GM19035 (cell line): ENCODE results near the gene POU2F3.

Experiments
- ATAC-seq: cut with Tn5 transposase; IDR thresholded peaks from one replicate; pipeline ENCODE4 v1.9.1; 2021; ENCODE audit not compliant: unreplicated experiment

POU2F3 gene

GRCh38 chr11:120226242-120226641, 13.7 kb upstream of the POU2F3 start:
- ATAC-seq = no peak

- ATAC-seq = no peak
Measured at GRCh38 chr11:120226714-120227113, 13.2 kb upstream of the POU2F3 start.

GRCh38 chr11:120227228-120227852, 12.6 kb upstream of the POU2F3 start:
- ATAC-seq = no peak

GRCh38 chr11:120228794-120229384, 11.1 kb upstream of the POU2F3 start:
- no peak for ATAC-seq

GRCh38 chr11:120229451-120230424, 10.2 kb upstream of the POU2F3 start:
- no peak for ATAC-seq

GRCh38 chr11:120230433-120231071, 9.4 kb upstream of the POU2F3 start:
- ATAC-seq = no peak

- no peak for ATAC-seq
Measured at GRCh38 chr11:120231963-120232362, 8.0 kb upstream of the POU2F3 start.

- ATAC-seq = no peak
Measured at GRCh38 chr11:120233207-120233803, 6.6 kb upstream of the POU2F3 start.

GRCh38 chr11:120235024-120235628, 4.8 kb upstream of the POU2F3 start:
- ATAC-seq = no peak

GRCh38 chr11:120236169-120237107, 3.5 kb upstream of the POU2F3 start:
- no peak for ATAC-seq

GRCh38 chr11:120238968-120239620, 846 bp upstream of the POU2F3 start:
- no peak for ATAC-seq

- ATAC-seq = no peak
Measured at GRCh38 chr11:120240866-120241265, 926 bp downstream of the POU2F3 start.

- ATAC-seq = no peak
Measured at GRCh38 chr11:120241277-120241676, 1.3 kb downstream of the POU2F3 start.

- no peak for ATAC-seq
Measured at GRCh38 chr11:120243221-120243620, 3.3 kb downstream of the POU2F3 start.

GRCh38 chr11:120244476-120245365, 4.8 kb downstream of the POU2F3 start:
- no peak for ATAC-seq

GRCh38 chr11:120245434-120245833, 5.5 kb downstream of the POU2F3 start:
- ATAC-seq = no peak

GRCh38 chr11:120248551-120249278, 8.8 kb downstream of the POU2F3 start:
- ATAC-seq = peak; percentile 77
